OCI-LY1 (cell line): ENCODE data around the gene TRIM49.
"Not testable (repeated sequence)": the region's sequence is repeated elsewhere in the genome, so short reads cannot be mapped to it uniquely, and the experiment has no call there.

Experiments
- EZH2 ChIP-seq: fragments of 200-600 bp; sonication (generic), shearing (Covaris generic); IDR thresholded peaks from 2 replicates; pipeline ENCODE4 v1.8.0; 2017; ENCODE audit warnings: borderline replicate concordance, mixed run types, mild to moderate bottlenecking, antibody characterized with exemption, low read length, moderate library complexity, mixed read lengths
- TF ChIP-seq, protein P1 (sequence below): fragments of 200-600 bp; sonication (generic), shearing (Covaris generic); IDR thresholded peaks from 2 replicates; pipeline ENCODE4 v1.5.1; 2017; ENCODE audit warnings: mild to moderate bottlenecking, antibody characterized with exemption, low read length, moderate library complexity, mixed read lengths

GRCh38 chr11:89787506-89788063 lies 20.8 kb downstream of the TRIM49 start:
- TF ChIP-seq EZH2, result not testable (repeated sequence)
- TF ChIP-seq, protein P1, sequence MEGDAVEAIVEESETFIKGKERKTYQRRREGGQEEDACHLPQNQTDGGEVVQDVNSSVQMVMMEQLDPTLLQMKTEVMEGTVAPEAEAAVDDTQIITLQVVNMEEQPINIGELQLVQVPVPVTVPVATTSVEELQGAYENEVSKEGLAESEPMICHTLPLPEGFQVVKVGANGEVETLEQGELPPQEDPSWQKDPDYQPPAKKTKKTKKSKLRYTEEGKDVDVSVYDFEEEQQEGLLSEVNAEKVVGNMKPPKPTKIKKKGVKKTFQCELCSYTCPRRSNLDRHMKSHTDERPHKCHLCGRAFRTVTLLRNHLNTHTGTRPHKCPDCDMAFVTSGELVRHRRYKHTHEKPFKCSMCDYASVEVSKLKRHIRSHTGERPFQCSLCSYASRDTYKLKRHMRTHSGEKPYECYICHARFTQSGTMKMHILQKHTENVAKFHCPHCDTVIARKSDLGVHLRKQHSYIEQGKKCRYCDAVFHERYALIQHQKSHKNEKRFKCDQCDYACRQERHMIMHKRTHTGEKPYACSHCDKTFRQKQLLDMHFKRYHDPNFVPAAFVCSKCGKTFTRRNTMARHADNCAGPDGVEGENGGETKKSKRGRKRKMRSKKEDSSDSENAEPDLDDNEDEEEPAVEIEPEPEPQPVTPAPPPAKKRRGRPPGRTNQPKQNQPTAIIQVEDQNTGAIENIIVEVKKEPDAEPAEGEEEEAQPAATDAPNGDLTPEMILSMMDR, result not testable (repeated sequence)
